Vagina (tissue), 2 donors: ENCODE data around the gene APBA3. TPM values are rescaled to one million over a fixed set of nuclear protein-coding genes. Genes with fewer than 3 reads are reported as not detected.

Experiments used
- DNase-seq, 2 donors: peaks; one replicate each; pipeline ENCODE4 v3.0.0-alpha.2; 2017; ENCODE audit errors: extremely low spot score in 2 of 2
- H3K27ac ChIP-seq: fragments of 200-600 bp; sonication (generic); one replicate; pipeline ENCODE4 v1.5.1; 2019
- H3K27me3 ChIP-seq: fragments of 200-600 bp; sonication (generic); one replicate; pipeline ENCODE4 v1.5.1; 2019
- H3K36me3 ChIP-seq, 2 donors: fragments of 200-600 bp; sonication (generic); one replicate each; pipeline ENCODE4 v1.5.1; 2017 to 2019
- H3K4me1 ChIP-seq: fragments of 200-600 bp; sonication (generic); one replicate; pipeline ENCODE4 v1.5.1; 2019
- H3K4me3 ChIP-seq, 2 donors: fragments of 200-600 bp; sonication (generic); 1 replicate in 1 of 2; 2 replicates in 1 of 2; pipeline ENCODE4 v1.5.1; 2016 to 2019
- H3K9me3 ChIP-seq: fragments of 200-600 bp; sonication (generic); one replicate; pipeline ENCODE4 v1.5.1; 2019
- POLR2A ChIP-seq, 2 donors: fragments of 450-650 bp; IDR thresholded peaks; one replicate each; pipeline ENCODE4 v1.6.1; 2017; ENCODE audit warnings: antibody characterized with exemption in 2 of 2, mild to moderate bottlenecking in 2 of 2, moderate library complexity in 2 of 2
- POLR2AphosphoS5 ChIP-seq, 2 donors: sonication (generic); formaldehyde crosslinking; IDR thresholded peaks; one replicate each; pipeline ENCODE4 v1.9.0; 2017; ENCODE audit warnings: antibody characterized with exemption in 2 of 2, mild to moderate bottlenecking in 2 of 2, low read depth in 1 of 2; ENCODE audit not compliant: insufficient read depth in 1 of 2
- intact Hi-C: fragments of 100-400 bp; cut with DNase I; formaldehyde crosslinking; loops from one replicate; pipeline ENCODE4 v1.15.1; 2023
- total RNA-seq: library from RNA; depleted of rRNA; stranded (reverse); fragments of >200 nt; gene quantifications from one replicate; pipeline ENCODE4 v1.2.3, GENCODE V29; 2016
- TF ChIP-seq, protein P1 (sequence below), 3 experiments: fragments of 450-650 bp in 2 of 3; fragments of 200-600 bp in 1 of 3; sonication (generic) in 1 of 3; IDR thresholded peaks; one replicate each; pipeline ENCODE4 v1.5.1; 2017 to 2019; ENCODE audit warnings: antibody characterized with exemption in 3 of 3, mild to moderate bottlenecking in 2 of 3, moderate library complexity in 2 of 3

APBA3 gene
- total RNA-seq, 1 donor from 2014 or later = 46.2 TPM

DNA sequence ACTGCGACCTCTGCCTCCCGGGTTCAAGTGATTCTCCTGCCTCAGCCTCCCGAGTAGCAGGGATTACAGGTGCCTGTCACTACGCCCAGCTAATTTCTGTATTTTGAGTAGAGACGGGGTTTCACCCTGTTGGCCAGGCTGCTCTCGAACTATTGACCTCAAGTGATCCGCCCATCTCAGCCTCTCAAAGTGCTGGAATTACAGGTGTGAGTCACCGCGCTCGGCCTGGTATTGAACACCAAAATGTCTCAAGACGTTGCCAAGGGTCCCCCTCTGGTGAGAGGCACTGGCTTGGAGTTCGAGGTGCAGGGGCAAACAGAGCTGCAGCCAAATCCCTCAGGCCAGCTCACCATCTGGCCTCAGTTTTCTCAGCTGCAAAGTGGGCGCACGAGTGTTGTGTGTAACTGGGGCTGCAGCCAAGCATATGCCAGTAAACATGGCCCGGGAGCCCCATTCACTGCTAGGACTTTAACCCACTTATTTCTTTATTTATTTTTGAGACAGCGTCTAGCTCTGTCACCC is 45.3 kb downstream of the APBA3 start:
- TF ChIP-seq, protein P1, sequence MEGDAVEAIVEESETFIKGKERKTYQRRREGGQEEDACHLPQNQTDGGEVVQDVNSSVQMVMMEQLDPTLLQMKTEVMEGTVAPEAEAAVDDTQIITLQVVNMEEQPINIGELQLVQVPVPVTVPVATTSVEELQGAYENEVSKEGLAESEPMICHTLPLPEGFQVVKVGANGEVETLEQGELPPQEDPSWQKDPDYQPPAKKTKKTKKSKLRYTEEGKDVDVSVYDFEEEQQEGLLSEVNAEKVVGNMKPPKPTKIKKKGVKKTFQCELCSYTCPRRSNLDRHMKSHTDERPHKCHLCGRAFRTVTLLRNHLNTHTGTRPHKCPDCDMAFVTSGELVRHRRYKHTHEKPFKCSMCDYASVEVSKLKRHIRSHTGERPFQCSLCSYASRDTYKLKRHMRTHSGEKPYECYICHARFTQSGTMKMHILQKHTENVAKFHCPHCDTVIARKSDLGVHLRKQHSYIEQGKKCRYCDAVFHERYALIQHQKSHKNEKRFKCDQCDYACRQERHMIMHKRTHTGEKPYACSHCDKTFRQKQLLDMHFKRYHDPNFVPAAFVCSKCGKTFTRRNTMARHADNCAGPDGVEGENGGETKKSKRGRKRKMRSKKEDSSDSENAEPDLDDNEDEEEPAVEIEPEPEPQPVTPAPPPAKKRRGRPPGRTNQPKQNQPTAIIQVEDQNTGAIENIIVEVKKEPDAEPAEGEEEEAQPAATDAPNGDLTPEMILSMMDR (IDR thresholded peaks at IDR 0.05) = no peak
- no peak for TF ChIP-seq POLR2AphosphoS5 (IDR thresholded peaks at IDR 0.05; ENCODE audit: insufficient read depth in 1 of 2, low read depth in 1 of 2)
- TF ChIP-seq POLR2A (IDR thresholded peaks at IDR 0.05) = no peak
- intact Hi-C loops = no loop called here
- no peak overlapping the region for H3K4me3 ChIP-seq
- H3K4me1 ChIP-seq = peaks cover 13% of the 10 kb centered on the region
- no peaks in the 10 kb centered on the region for H3K27me3 ChIP-seq
- H3K9me3 ChIP-seq = no peaks in the 10 kb centered on the region
- no peaks in the 10 kb centered on the region for H3K36me3 ChIP-seq
- no peak for DNase-seq
- H3K27ac ChIP-seq = no peak overlapping the region

DNA sequence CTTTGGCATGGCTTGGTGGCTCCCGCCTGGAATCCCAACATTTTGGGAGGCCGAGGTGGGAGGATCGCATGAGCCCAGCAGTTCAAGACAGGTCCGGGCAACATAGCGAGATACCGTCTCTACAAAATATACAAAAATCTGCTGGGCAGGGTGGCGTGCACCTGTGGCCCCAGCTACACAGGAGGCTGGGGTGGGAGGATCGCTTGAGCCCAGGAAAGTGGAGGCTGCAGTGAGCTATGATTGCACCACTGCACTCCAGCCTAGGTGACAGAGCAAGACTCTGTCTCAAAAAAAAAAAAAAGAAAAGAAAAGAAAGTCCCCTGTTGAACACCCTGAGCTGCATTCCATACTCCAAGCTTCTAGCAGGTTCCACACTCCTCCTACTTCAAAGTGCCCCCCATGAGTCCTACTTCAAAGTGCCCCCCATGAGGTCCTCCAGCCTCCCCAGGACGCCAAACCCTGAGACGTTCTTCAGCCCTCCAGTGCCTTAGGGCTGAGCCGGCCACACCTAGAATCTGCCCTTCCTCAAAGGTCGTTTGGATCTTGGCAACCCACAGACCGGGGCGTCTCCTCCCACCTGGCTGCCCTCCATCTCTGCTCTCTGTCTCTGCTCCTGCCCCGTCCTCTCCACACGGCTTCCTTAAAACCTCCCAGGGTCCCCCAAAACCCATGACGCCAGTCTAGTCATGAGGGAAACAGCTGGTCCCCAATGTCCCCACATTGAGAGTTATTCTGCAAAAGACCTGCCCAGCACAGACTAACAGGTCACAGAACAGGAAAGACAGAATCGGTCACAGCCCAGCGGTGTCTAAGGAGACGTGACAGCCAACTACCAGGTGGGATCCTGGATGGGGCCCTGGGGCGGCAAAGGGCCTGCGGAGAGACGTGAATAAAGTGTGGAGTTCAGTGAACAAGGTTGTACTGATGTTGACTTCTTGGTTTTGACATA is 48.6 kb downstream of the APBA3 start:
- Histone ChIP-seq H3K9me3 (no peaks in the 10 kb centered on the region), H3K4me3 (no peak overlapping the region), H3K4me1 (peaks cover 16% of the 10 kb centered on the region), H3K36me3 (no peaks in the 10 kb centered on the region), H3K27ac (no peak overlapping the region), H3K27me3 (no peaks in the 10 kb centered on the region)
- DNase-seq = no peak
- TF ChIP-seq POLR2AphosphoS5 (IDR thresholded peaks at IDR 0.05; ENCODE audit: insufficient read depth in 1 of 2, low read depth in 1 of 2) = no peak
- no peak for TF ChIP-seq POLR2A (IDR thresholded peaks at IDR 0.05)
- TF ChIP-seq, protein P1 (IDR thresholded peaks at IDR 0.05) = no peak
- intact Hi-C loops = no loop called here

DNA sequence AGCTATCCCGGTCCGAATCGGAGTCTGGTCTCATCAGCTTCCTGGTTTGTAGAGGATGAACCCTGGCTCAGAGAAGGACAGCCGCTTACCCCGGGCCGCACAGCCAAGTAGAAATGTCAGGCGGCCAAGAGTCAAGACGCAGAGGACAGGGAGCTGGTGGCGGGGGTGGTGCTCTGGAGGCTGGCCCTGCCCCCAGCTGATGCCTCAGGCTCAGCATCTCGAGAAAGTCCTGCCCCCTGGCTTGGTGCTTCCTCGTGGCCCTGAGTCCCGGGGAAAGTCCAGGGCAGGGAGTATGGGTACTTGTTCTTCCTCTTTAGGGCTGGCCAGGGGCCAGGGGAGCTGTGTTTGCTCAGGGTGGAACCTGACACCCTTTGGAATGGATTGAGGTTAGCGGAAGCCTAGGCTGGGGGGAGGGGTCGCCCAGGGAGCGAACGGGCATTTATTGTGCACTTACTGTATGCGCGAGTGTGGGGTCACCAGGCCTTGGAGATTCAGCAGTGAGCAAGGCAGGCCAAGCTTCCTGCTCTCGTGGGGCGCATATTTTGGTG is 51.2 kb downstream of the APBA3 start:
- Histone ChIP-seq H3K9me3 (no peaks in the 10 kb centered on the region), H3K36me3 (no peaks in the 10 kb centered on the region), H3K4me1 (peaks cover 16% of the 10 kb centered on the region), H3K27ac (no peak overlapping the region), H3K27me3 (no peaks in the 10 kb centered on the region), H3K4me3 (no peak overlapping the region)
- no peak for DNase-seq
- intact Hi-C loops = no loop called here
- TF ChIP-seq POLR2A (IDR thresholded peaks at IDR 0.05) (no peak), POLR2AphosphoS5 (IDR thresholded peaks at IDR 0.05; ENCODE audit: insufficient read depth in 1 of 2, low read depth in 1 of 2) (no peak)
- TF ChIP-seq, protein P1 (IDR thresholded peaks at IDR 0.05) = no peak

DNA sequence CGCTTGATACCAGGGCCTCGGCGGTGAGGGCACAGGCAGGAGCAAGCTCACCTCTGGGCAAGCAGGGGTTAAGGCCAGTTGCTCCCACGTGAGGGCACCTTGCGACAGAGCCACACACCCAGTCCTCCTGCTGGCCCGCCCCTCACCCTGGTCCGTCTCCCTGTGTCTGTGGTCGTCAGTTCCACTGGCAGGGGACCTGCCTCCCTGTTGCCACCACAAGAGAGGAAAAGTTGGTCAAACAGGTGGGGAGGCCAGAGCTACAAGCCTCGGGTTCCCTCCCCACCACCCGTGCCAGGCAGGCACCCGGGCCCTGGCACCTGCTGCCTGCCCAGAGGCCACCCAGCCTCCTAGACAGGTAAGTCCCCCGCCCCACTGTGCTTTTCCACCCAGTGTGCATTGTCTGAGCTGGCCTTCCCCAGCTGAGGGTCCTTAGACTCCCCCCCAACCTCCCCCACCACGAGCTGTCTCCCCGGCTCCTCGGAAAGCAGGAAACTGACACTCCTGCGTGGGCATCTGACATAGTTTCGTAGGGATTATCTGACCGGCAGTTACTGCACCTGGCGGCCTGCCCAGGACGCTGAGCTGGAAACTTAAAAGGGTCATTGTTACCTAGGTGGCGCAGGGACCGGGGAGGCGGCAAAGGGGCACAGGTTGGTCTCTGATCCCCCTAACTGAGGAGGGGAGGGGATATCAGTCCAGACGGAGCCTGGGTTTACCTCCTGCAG is 53.1 kb downstream of the APBA3 start, which contains the start of gene TJP3:
TJP3 (plus strand) TSS at position 178 of the 725 bp plus-strand sequence. CDS start 20,049 bp downstream, outside the sequence.
- H3K27ac ChIP-seq = no peak within 1 kb of the TSS
- TF ChIP-seq POLR2AphosphoS5 (IDR thresholded peaks at IDR 0.05; ENCODE audit: insufficient read depth in 1 of 2, low read depth in 1 of 2) (no peak), POLR2A (IDR thresholded peaks at IDR 0.05) (no peak)
- TF ChIP-seq, protein P1 (IDR thresholded peaks at IDR 0.05) = no peak
- DNase-seq = no peak
- H3K9me3 ChIP-seq = no peaks in the 10 kb centered on the region
- peaks cover 16% of the 10 kb centered on the region for H3K4me1 ChIP-seq
- intact Hi-C loops = loop anchor here (10.0 kb wide), 1 partner anchor 164 kb away; no protein-coding TSS in a partner anchor
- no peaks in the 10 kb centered on the region for H3K36me3 ChIP-seq
- H3K27me3 ChIP-seq = no peaks in the 10 kb centered on the region
- peak within 1 kb of the TSS in 1 of 2 donors; percentile 13 for H3K4me3 ChIP-seq
